Measurements from ENCODE around the gene RBM46.

Gene RBM46

DNA sequence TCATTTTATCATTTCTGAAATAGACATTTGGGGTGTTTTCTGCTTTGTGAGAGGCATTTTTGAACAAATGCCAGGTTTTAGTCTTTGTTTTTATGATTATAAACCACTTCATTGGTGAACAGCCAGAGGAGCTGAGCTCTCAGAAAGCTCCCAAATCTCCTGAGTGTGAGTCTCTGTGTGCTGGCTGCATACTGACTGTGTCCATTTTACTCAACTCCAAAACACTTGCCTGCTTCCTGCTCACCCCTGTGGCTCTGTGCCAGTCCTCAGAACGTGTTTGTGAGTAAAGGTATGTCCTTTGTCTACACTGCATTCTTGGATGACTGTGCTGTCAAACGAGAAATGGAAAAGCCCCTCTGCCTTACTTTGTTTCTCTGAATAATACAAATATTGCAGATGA, 42.6 kb upstream of the RBM46 start:
- Histone ChIP-seq H3K4me2 (ENCODE audit: insufficient read depth, low read length, poor library complexity, severe bottlenecking) (no peak overlapping the region), H3K9ac (ENCODE audit: low read depth, low read length, poor library complexity) (no peak overlapping the region), H2BK5ac (ENCODE audit: low read length) (no peak overlapping the region), H3K14ac (ENCODE audit: low read length) (no peak overlapping the region), H2AFZ (ENCODE audit: low read length) (no peak overlapping the region), H3K4ac (ENCODE audit: low read length) (no peak overlapping the region), H3K27ac (replicated peaks; ENCODE audit: low read length) (no peak overlapping the region), H2BK12ac (ENCODE audit: low read length) (no peak overlapping the region), H3K4me3 (ENCODE audit: low read length in 2 of 2) (no peak overlapping the region), H2BK120ac (ENCODE audit: low read depth, low read length) (no peak overlapping the region), H3K9me3 (replicated peaks in 1 of 2; ENCODE audit: control insufficient read depth in 2 of 2, insufficient read depth in 1 of 2, low read depth in 1 of 2, low read length in 2 of 2) (no peaks in the 10 kb centered on the region), H2BK15ac (ENCODE audit: low read length) (no peak overlapping the region), H3K4me1 (ENCODE audit: control insufficient read depth in 2 of 2, insufficient read depth in 1 of 2, low read depth in 1 of 2, low read length in 2 of 2) (peaks cover 2 to 10% of the 10 kb centered on the region in 2 donors), H3K36me3 (replicated peaks in 1 of 2; ENCODE audit: control insufficient read depth in 2 of 2, insufficient read depth in 2 of 2, low read length in 2 of 2) (no peaks in the 10 kb centered on the region), H3K79me1 (ENCODE audit: low read depth, low read length) (no peaks in the 10 kb centered on the region), H4K8ac (ENCODE audit: low read depth, low read length) (no peak overlapping the region), H3K27me3 (ENCODE audit: control insufficient read depth in 3 of 3, insufficient read depth in 3 of 3, low read depth in 1 of 3, low read length in 3 of 3) (peaks cover 0 to 44% (median 31%) of the 10 kb centered on the region in 3 experiments), H4K91ac (ENCODE audit: low read depth, low read length, poor library complexity) (no peak overlapping the region), H2AK5ac (ENCODE audit: low read depth, low read length) (no peak overlapping the region), H3K18ac (ENCODE audit: low read length) (no peak overlapping the region), H3K23ac (ENCODE audit: low read depth, low read length, poor library complexity) (no peak overlapping the region)
- DNase-seq (ENCODE audit: low spot score): no peak
- no CpG with 5 or more reads among the region's 2 CpGs for WGBS, 2 donors (ENCODE audit: extremely low coverage in 2 of 2, insufficient read length in 2 of 2, insufficient replicate concordance in 1 of 2)

GRCh38 chr4:154739111-154739510, 42.0 kb upstream of the RBM46 start:
- H3K4me2 ChIP-seq (ENCODE audit: insufficient read depth, low read length, poor library complexity, severe bottlenecking): no peak overlapping the region
- H3K4ac ChIP-seq (ENCODE audit: low read length): no peak overlapping the region
- no peak overlapping the region for H3K14ac ChIP-seq (ENCODE audit: low read length)
- no peak overlapping the region for H3K9ac ChIP-seq (ENCODE audit: low read depth, low read length, poor library complexity)
- no peak for DNase-seq (ENCODE audit: low spot score)
- no peak overlapping the region for H2BK15ac ChIP-seq (ENCODE audit: low read length)
- H3K4me3 ChIP-seq (ENCODE audit: low read length in 2 of 2): no peak overlapping the region
- H2BK5ac ChIP-seq (ENCODE audit: low read length): no peak overlapping the region
- H4K8ac ChIP-seq (ENCODE audit: low read depth, low read length): no peak overlapping the region
- H3K4me1 ChIP-seq (ENCODE audit: control insufficient read depth in 2 of 2, insufficient read depth in 1 of 2, low read depth in 1 of 2, low read length in 2 of 2): peaks cover 2 to 12% of the 10 kb centered on the region in 2 donors
- H2AFZ ChIP-seq (ENCODE audit: low read length): no peak overlapping the region
- H2BK12ac ChIP-seq (ENCODE audit: low read length): no peak overlapping the region
- H2BK120ac ChIP-seq (ENCODE audit: low read depth, low read length): no peak overlapping the region
- H2AK5ac ChIP-seq (ENCODE audit: low read depth, low read length): no peak overlapping the region
- no peaks in the 10 kb centered on the region for H3K79me1 ChIP-seq (ENCODE audit: low read depth, low read length)
- H3K27me3 ChIP-seq (ENCODE audit: control insufficient read depth in 3 of 3, insufficient read depth in 3 of 3, low read depth in 1 of 3, low read length in 3 of 3): peaks cover 3 to 51% (median 38%) of the 10 kb centered on the region in 3 experiments
- no peak overlapping the region for H3K18ac ChIP-seq (ENCODE audit: low read length)
- H3K9me3 ChIP-seq (replicated peaks in 1 of 2; ENCODE audit: control insufficient read depth in 2 of 2, insufficient read depth in 1 of 2, low read depth in 1 of 2, low read length in 2 of 2): peaks cover 0 to 1% of the 10 kb centered on the region in 2 donors
- H4K91ac ChIP-seq (ENCODE audit: low read depth, low read length, poor library complexity): no peak overlapping the region
- no peak overlapping the region for H3K23ac ChIP-seq (ENCODE audit: low read depth, low read length, poor library complexity)
- no peak overlapping the region for H3K27ac ChIP-seq (replicated peaks; ENCODE audit: low read length)
- H3K36me3 ChIP-seq (replicated peaks in 1 of 2; ENCODE audit: control insufficient read depth in 2 of 2, insufficient read depth in 2 of 2, low read length in 2 of 2): no peaks in the 10 kb centered on the region

DNA sequence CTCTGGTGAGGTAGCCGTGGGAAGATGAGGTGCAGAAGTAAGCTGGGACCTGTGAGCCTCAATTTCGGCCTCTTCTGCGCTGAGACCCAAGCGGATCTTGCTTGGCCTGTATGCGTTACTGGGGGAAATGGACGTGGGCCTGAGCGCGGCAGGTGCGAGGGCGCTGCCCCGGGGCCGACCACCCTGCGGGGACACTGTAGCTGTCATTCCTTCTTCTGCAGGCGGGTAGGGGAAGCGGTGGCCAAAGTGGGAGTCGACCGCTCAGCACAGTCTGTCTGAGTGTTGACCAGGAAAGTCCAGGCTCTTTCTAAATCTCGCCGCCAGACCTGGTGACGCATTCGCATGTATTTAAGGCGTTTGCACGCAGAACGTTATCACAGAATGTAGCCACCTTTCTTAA, 40.6 kb upstream of the RBM46 start:
- H3K27ac ChIP-seq (replicated peaks; ENCODE audit: low read length): no peak overlapping the region
- no peak overlapping the region for H2BK120ac ChIP-seq (ENCODE audit: low read depth, low read length)
- no peak overlapping the region for H3K4ac ChIP-seq (ENCODE audit: low read length)
- peak overlapping the region; percentile 56 for H2AK5ac ChIP-seq (ENCODE audit: low read depth, low read length)
- DNase-seq (ENCODE audit: low spot score): no peak
- H3K18ac ChIP-seq (ENCODE audit: low read length): no peak overlapping the region
- H3K23ac ChIP-seq (ENCODE audit: low read depth, low read length, poor library complexity): no peak overlapping the region
- WGBS, 2 donors (ENCODE audit: extremely low coverage in 2 of 2, insufficient read length in 2 of 2, insufficient replicate concordance in 1 of 2): no CpG with 5 or more reads among the region's 24 CpGs
- H3K4me3 ChIP-seq (ENCODE audit: low read length in 2 of 2): no peak overlapping the region
- H4K91ac ChIP-seq (ENCODE audit: low read depth, low read length, poor library complexity): no peak overlapping the region
- peaks cover 2 to 19% of the 10 kb centered on the region in 2 donors for H3K4me1 ChIP-seq (ENCODE audit: control insufficient read depth in 2 of 2, insufficient read depth in 1 of 2, low read depth in 1 of 2, low read length in 2 of 2)
- no peak overlapping the region for H2BK12ac ChIP-seq (ENCODE audit: low read length)
- H3K36me3 ChIP-seq (replicated peaks in 1 of 2; ENCODE audit: control insufficient read depth in 2 of 2, insufficient read depth in 2 of 2, low read length in 2 of 2): no peaks in the 10 kb centered on the region
- no peak overlapping the region for H2AFZ ChIP-seq (ENCODE audit: low read length)
- H4K8ac ChIP-seq (ENCODE audit: low read depth, low read length): no peak overlapping the region
- peak overlapping the region; percentile 75 for H2BK15ac ChIP-seq (ENCODE audit: low read length)
- H3K79me1 ChIP-seq (ENCODE audit: low read depth, low read length): no peaks in the 10 kb centered on the region
- H3K9me3 ChIP-seq (replicated peaks in 1 of 2; ENCODE audit: control insufficient read depth in 2 of 2, insufficient read depth in 1 of 2, low read depth in 1 of 2, low read length in 2 of 2): peaks cover 2 to 4% of the 10 kb centered on the region in 2 donors
- peak overlapping the region; percentile 45 for H2BK5ac ChIP-seq (ENCODE audit: low read length)
- H3K9ac ChIP-seq (ENCODE audit: low read depth, low read length, poor library complexity): no peak overlapping the region
- no peak overlapping the region for H3K14ac ChIP-seq (ENCODE audit: low read length)
- peaks cover 4 to 64% (median 49%) of the 10 kb centered on the region in 3 experiments for H3K27me3 ChIP-seq (ENCODE audit: control insufficient read depth in 3 of 3, insufficient read depth in 3 of 3, low read depth in 1 of 3, low read length in 3 of 3)
- no peak overlapping the region for H3K4me2 ChIP-seq (ENCODE audit: insufficient read depth, low read length, poor library complexity, severe bottlenecking)

DNA sequence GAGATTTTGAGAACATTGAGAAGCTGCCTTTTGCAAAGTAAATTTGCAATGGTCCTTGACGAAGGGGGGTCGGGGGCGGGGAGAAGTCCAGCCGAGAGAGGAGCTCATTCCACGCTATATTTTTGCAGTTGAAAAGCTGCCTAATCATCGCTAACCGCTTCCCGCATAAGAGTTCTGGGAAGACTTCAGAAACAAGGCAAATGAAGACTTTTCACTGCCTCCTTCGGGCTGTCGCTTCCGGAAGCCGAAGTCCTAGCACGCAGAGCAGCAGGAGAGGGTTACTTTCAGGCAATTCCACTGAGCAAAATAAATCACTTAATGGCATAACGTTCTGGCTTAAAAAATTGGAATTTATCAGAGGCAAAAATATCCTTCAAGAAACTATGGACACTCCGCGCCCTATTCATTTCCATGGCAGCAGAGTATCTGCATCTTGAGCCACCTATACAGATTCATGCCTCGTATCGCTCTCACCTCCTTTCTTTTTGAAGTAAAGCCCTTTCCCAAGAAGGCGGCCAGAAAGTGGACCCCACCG, 39.9 kb upstream of the RBM46 start:
- no peak overlapping the region for H3K27ac ChIP-seq (replicated peaks; ENCODE audit: low read length)
- H3K36me3 ChIP-seq (replicated peaks in 1 of 2; ENCODE audit: control insufficient read depth in 2 of 2, insufficient read depth in 2 of 2, low read length in 2 of 2): no peaks in the 10 kb centered on the region
- H2AK5ac ChIP-seq (ENCODE audit: low read depth, low read length): no peak overlapping the region
- H2BK120ac ChIP-seq (ENCODE audit: low read depth, low read length): no peak overlapping the region
- H3K9me3 ChIP-seq (replicated peaks in 1 of 2; ENCODE audit: control insufficient read depth in 2 of 2, insufficient read depth in 1 of 2, low read depth in 1 of 2, low read length in 2 of 2): peaks cover 2 to 4% of the 10 kb centered on the region in 2 donors
- no CpG with 5 or more reads among the region's 20 CpGs for WGBS, 2 donors (ENCODE audit: extremely low coverage in 2 of 2, insufficient read length in 2 of 2, insufficient replicate concordance in 1 of 2)
- peak overlapping the region; percentile 38 for H3K4me2 ChIP-seq (ENCODE audit: insufficient read depth, low read length, poor library complexity, severe bottlenecking)
- no peaks in the 10 kb centered on the region for H3K79me1 ChIP-seq (ENCODE audit: low read depth, low read length)
- no peak overlapping the region for H3K4me3 ChIP-seq (ENCODE audit: low read length in 2 of 2)
- H3K23ac ChIP-seq (ENCODE audit: low read depth, low read length, poor library complexity): no peak overlapping the region
- H2BK15ac ChIP-seq (ENCODE audit: low read length): no peak overlapping the region
- no peak overlapping the region for H2BK12ac ChIP-seq (ENCODE audit: low read length)
- H3K4ac ChIP-seq (ENCODE audit: low read length): no peak overlapping the region
- DNase-seq (ENCODE audit: low spot score): no peak
- no peak overlapping the region for H3K9ac ChIP-seq (ENCODE audit: low read depth, low read length, poor library complexity)
- no peak overlapping the region for H4K91ac ChIP-seq (ENCODE audit: low read depth, low read length, poor library complexity)
- H3K18ac ChIP-seq (ENCODE audit: low read length): no peak overlapping the region
- H2AFZ ChIP-seq (ENCODE audit: low read length): no peak overlapping the region
- no peak overlapping the region for H4K8ac ChIP-seq (ENCODE audit: low read depth, low read length)
- no peak overlapping the region for H2BK5ac ChIP-seq (ENCODE audit: low read length)
- H3K14ac ChIP-seq (ENCODE audit: low read length): no peak overlapping the region
- H3K4me1 ChIP-seq (ENCODE audit: control insufficient read depth in 2 of 2, insufficient read depth in 1 of 2, low read depth in 1 of 2, low read length in 2 of 2): peaks cover 2 to 19% of the 10 kb centered on the region in 2 donors
- peaks cover 4 to 72% (median 51%) of the 10 kb centered on the region in 3 experiments for H3K27me3 ChIP-seq (ENCODE audit: control insufficient read depth in 3 of 3, insufficient read depth in 3 of 3, low read depth in 1 of 3, low read length in 3 of 3)
